Peyer's patch (tissue), 4 donors: ENCODE results near the gene CD96.

Experiments used
- CTCF ChIP-seq, 6 experiments: fragments of 450-650 bp in 4 of 6; fragments of 200-600 bp in 2 of 6; sonication (generic) in 1 of 6; IDR thresholded peaks; one replicate each; pipeline ENCODE4 v1.5.1; 2017 to 2019; ENCODE audit warnings: antibody characterized with exemption in 6 of 6, mild to moderate bottlenecking in 3 of 6, moderate library complexity in 1 of 6
- POLR2A ChIP-seq, 2 donors: fragments of 450-650 bp; IDR thresholded peaks; one replicate each; pipeline ENCODE4 v1.5.1; 2017; ENCODE audit warnings: antibody characterized with exemption in 2 of 2, mild to moderate bottlenecking in 2 of 2, moderate library complexity in 2 of 2

DNA sequence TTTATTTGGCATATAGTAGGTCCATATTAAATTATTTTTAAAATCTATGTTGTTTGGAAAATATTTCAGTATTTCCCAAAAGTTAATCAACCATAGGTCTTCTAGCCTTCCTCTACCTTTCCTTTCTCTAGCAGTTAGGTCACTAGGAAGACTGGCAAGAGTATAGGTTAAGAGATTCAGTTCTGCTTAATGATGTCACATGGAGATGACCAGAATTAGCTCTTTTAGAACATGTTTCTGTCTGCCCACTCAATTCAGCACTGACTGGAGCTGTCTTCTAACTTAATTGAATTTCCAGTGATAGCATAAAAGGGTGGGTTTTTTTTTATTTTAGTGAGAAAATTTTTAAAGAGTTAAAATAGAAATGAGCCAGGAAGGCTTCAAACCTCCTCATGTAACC is 76.9 kb downstream of the CD96 start:
- TF ChIP-seq CTCF (IDR thresholded peaks at IDR 0.05) (no peak), POLR2A (IDR thresholded peaks at IDR 0.05) (no peak)
